OCI-LY1 (cell line): ENCODE data around the gene RNF115.
"Not testable (repeated sequence)": the region's sequence is repeated elsewhere in the genome, so short reads cannot be mapped to it uniquely, and the experiment has no call there.

ENCODE experiments used
- H2AFZ ChIP-seq: fragments of 200-600 bp; sonication (generic), shearing (Covaris generic); 2 replicates; pipeline ENCODE4 v1.6.0; 2014; ENCODE audit warnings: antibody characterized with exemption, mild to moderate bottlenecking, low read length
- H3F3A ChIP-seq: fragments of 200-600 bp; sonication (generic), shearing (Covaris generic); 2 replicates; pipeline ENCODE4 v1.6.0; 2014; ENCODE audit warnings: mild to moderate bottlenecking, antibody characterized with exemption, low read length, moderate library complexity; ENCODE audit not compliant: insufficient read depth
- H3K27ac ChIP-seq: fragments of 200-600 bp; sonication (generic); 2 replicates; pipeline ENCODE4 v1.5.1; 2014; ENCODE audit warnings: low read length, mixed run types, mild to moderate bottlenecking, low read depth; ENCODE audit not compliant: poor library complexity, severe bottlenecking
- H3K27me3 ChIP-seq: fragments of 200-600 bp; sonication (generic); 2 replicates; pipeline ENCODE4 v1.6.0; 2014; ENCODE audit warnings: antibody characterized with exemption, mild to moderate bottlenecking, low read length, moderate library complexity; ENCODE audit not compliant: insufficient read depth
- H3K36me3 ChIP-seq: fragments of 200-600 bp; sonication (generic); 2 replicates; pipeline ENCODE4 v1.6.1; 2014; ENCODE audit warnings: mild to moderate bottlenecking, antibody characterized with exemption, low read length, moderate library complexity, mixed read lengths; ENCODE audit not compliant: insufficient read depth
- H3K4me1 ChIP-seq: fragments of 200-600 bp; sonication (generic); 2 replicates; pipeline ENCODE4 v1.5.1; 2014; ENCODE audit warnings: mild to moderate bottlenecking, low read length, moderate library complexity; ENCODE audit not compliant: insufficient read depth, severe bottlenecking
- H3K4me2 ChIP-seq: fragments of 200-600 bp; sonication (generic), shearing (Covaris generic); 2 replicates; pipeline ENCODE4 v1.6.1; 2014; ENCODE audit warnings: low read length
- H3K4me3 ChIP-seq: fragments of 200-600 bp; sonication (generic); 2 replicates; pipeline ENCODE4 v1.5.1; 2014; ENCODE audit warnings: low read length, low read depth, mild to moderate bottlenecking, mixed read lengths; ENCODE audit not compliant: poor library complexity, severe bottlenecking
- H3K79me2 ChIP-seq: fragments of 200-600 bp; shearing (Covaris generic); 2 replicates; pipeline ENCODE4 v1.6.1; 2016; ENCODE audit warnings: mixed run types, low read length, mixed read lengths; ENCODE audit not compliant: insufficient read depth
- H3K9ac ChIP-seq: fragments of 200-600 bp; sonication (generic), shearing (Covaris generic); 2 replicates; pipeline ENCODE4 v1.6.1; 2014; ENCODE audit warnings: mild to moderate bottlenecking, low read length, mixed read lengths
- H3K9me2 ChIP-seq: fragments of 200-600 bp; sonication (generic), shearing (Covaris generic); 2 replicates; pipeline ENCODE4 v1.6.1; 2014; ENCODE audit warnings: low read depth, mild to moderate bottlenecking, low read length, mixed read lengths
- H3K9me3 ChIP-seq: fragments of 200-600 bp; shearing (Covaris generic); 2 replicates; pipeline ENCODE4 v1.6.1; 2014; ENCODE audit warnings: low read length, mixed read lengths
- H4K20me1 ChIP-seq: fragments of 200-600 bp; sonication (generic), shearing (Covaris generic); 2 replicates; pipeline ENCODE4 v1.6.0; 2016; ENCODE audit warnings: mild to moderate bottlenecking, low read length; ENCODE audit not compliant: insufficient read depth
- EZH2 ChIP-seq: fragments of 200-600 bp; sonication (generic), shearing (Covaris generic); IDR thresholded peaks from 2 replicates; pipeline ENCODE4 v1.8.0; 2017; ENCODE audit warnings: borderline replicate concordance, mixed run types, mild to moderate bottlenecking, antibody characterized with exemption, low read length, moderate library complexity, mixed read lengths
- TF ChIP-seq, protein P1 (sequence below): fragments of 200-600 bp; sonication (generic), shearing (Covaris generic); IDR thresholded peaks from 2 replicates; pipeline ENCODE4 v1.5.1; 2017; ENCODE audit warnings: mild to moderate bottlenecking, antibody characterized with exemption, low read length, moderate library complexity, mixed read lengths

The RNF115 gene

DNA sequence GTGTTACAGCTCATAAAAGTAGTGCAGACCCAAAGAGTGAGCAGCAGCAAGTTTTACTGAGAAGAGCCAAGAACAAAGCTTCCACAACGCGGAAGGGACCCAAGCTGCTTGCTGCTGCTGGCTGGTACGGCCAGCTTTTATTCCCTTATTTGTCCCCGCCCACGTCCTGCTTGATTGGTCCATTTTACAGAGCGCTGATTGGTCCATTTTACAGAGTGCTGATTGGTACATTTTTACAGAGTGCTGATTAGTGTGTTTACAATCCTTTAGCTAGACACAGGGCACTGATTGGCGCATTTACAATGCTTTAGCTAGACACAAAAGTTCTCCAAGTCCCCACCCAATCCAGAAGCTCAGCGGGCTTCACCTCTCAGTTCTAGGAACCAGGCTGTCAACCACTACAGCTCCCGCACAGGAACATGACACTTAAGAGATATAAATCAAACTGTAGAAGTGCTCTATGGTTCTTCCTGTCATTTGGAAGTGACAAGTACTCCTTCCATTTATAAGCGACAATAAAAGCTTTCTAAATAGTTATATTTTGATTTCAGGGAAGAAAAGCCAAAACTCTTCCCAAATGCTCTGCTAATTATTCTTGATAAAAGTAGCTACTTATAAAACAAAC lies 28.5 kb downstream of the RNF115 start:
- H3K79me2 ChIP-seq: no peaks in the 10 kb centered on the region

GRCh38 chr1:145792484-145792883 lies 31.4 kb downstream of the RNF115 start:
- Histone ChIP-seq H3K9me2 (no peaks in the 10 kb centered on the region), H3F3A (no peaks in the 10 kb centered on the region), H2AFZ (no peak overlapping the region), H3K36me3 (no peaks in the 10 kb centered on the region), H3K9ac (no peak overlapping the region), H4K20me1 (no peaks in the 10 kb centered on the region), H3K79me2 (no peaks in the 10 kb centered on the region), H3K27ac (no peak overlapping the region), H3K9me3 (peaks cover 11% of the 10 kb centered on the region; the same call in 1 of the 2 replicates), H3K27me3 (no peaks in the 10 kb centered on the region), H3K4me3 (no peak overlapping the region), H3K4me1 (no peaks in the 10 kb centered on the region), H3K4me2 (no peak overlapping the region)
- TF ChIP-seq, protein P1, sequence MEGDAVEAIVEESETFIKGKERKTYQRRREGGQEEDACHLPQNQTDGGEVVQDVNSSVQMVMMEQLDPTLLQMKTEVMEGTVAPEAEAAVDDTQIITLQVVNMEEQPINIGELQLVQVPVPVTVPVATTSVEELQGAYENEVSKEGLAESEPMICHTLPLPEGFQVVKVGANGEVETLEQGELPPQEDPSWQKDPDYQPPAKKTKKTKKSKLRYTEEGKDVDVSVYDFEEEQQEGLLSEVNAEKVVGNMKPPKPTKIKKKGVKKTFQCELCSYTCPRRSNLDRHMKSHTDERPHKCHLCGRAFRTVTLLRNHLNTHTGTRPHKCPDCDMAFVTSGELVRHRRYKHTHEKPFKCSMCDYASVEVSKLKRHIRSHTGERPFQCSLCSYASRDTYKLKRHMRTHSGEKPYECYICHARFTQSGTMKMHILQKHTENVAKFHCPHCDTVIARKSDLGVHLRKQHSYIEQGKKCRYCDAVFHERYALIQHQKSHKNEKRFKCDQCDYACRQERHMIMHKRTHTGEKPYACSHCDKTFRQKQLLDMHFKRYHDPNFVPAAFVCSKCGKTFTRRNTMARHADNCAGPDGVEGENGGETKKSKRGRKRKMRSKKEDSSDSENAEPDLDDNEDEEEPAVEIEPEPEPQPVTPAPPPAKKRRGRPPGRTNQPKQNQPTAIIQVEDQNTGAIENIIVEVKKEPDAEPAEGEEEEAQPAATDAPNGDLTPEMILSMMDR: no peak
- TF ChIP-seq EZH2: no peak

More for the DNA sequence above, 28.5 kb downstream of the RNF115 start:
- Histone ChIP-seq H2AFZ (no peak overlapping the region), H3K36me3 (peaks cover 8% of the 10 kb centered on the region; the same call in 1 of the 2 replicates), H3K9ac (no peak overlapping the region), H3K4me1 (no peaks in the 10 kb centered on the region), H3K9me3 (peaks cover 19% of the 10 kb centered on the region; the same call in 1 of the 2 replicates), H3K27ac (no peak overlapping the region), H3K4me3 (no peak overlapping the region), H4K20me1 (no peaks in the 10 kb centered on the region), H3K9me2 (no peaks in the 10 kb centered on the region), H3F3A (no peaks in the 10 kb centered on the region), H3K4me2 (no peak overlapping the region), H3K27me3 (no peaks in the 10 kb centered on the region)
- TF ChIP-seq, protein P1: no peak
- no peak for TF ChIP-seq EZH2

DNA sequence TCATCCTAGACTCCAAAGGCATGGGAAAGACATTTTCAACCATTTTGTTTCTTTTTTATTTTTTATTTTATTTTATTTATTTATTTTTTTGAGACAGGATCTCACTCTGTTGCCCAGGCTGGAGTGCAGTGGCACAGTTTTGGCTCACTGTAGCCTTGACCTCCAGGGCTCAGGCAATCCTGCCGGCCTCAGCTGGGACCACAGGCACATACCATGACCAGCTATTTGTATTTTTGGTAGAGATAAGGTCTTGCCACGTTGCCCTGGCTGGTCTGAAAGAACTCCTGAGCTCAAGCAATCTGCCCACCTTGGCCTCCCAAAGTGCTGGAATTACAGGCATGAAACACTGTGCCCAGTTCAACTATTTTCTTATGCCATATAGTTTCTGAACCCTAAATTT lies 32.0 kb downstream of the RNF115 start:
- H4K20me1 ChIP-seq, H3K4me1 ChIP-seq, H3K36me3 ChIP-seq, H3F3A ChIP-seq, H3K4me3 ChIP-seq, H2AFZ ChIP-seq, H3K9me2 ChIP-seq, H3K9me3 ChIP-seq, H3K27me3 ChIP-seq, H3K27ac ChIP-seq, H3K4me2 ChIP-seq, H3K79me2 ChIP-seq, H3K9ac ChIP-seq: not testable (repeated sequence)

DNA sequence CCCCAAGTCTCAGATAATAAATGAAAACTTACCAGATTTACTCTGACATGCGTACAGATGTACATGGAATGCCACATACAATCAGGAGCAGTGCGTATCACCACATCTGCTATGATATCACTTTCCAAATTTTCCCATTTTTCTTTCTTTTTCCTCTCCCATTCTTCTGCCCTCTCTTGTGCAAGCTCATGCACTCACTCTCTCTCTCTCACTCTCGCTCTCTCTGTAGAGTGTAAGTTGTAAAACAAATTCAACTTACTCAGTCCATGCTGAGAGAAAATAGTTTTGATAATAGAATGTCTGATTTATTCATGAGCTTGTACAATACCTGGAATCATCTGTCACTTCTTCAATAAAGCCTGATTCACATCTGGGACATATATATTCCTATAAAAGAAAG lies 35.3 kb downstream of the RNF115 start:
- TF ChIP-seq EZH2: no peak
- TF ChIP-seq, protein P1: no peak
- H2AFZ ChIP-seq: no peak overlapping the region

More for the DNA sequence above, 35.3 kb downstream of the RNF115 start:
- H3K4me3 ChIP-seq: no peak overlapping the region
- H3K4me2 ChIP-seq: no peak overlapping the region
- no peak overlapping the region for H3K9ac ChIP-seq
- H3K27me3 ChIP-seq: no peaks in the 10 kb centered on the region
- no peaks in the 10 kb centered on the region for H3K9me3 ChIP-seq
- H4K20me1 ChIP-seq: no peaks in the 10 kb centered on the region
- H3F3A ChIP-seq: no peaks in the 10 kb centered on the region
- no peaks in the 10 kb centered on the region for H3K4me1 ChIP-seq
- H3K36me3 ChIP-seq: peaks cover 10% of the 10 kb centered on the region; the same call in 1 of the 2 replicates
- no peak overlapping the region for H3K27ac ChIP-seq
- no peaks in the 10 kb centered on the region for H3K79me2 ChIP-seq
- H3K9me2 ChIP-seq: no peaks in the 10 kb centered on the region
